Measurements from ENCODE around the gene OR4D2.

OR4D2 gene

GRCh38 chr17:58170622-58171021 is 3.8 kb downstream of the OR4D2 start:
- FAIRE-seq (no peak), DNase-seq (ENCODE audit: extremely low spot score, insufficient read length, low read depth) (no peak)

DNA sequence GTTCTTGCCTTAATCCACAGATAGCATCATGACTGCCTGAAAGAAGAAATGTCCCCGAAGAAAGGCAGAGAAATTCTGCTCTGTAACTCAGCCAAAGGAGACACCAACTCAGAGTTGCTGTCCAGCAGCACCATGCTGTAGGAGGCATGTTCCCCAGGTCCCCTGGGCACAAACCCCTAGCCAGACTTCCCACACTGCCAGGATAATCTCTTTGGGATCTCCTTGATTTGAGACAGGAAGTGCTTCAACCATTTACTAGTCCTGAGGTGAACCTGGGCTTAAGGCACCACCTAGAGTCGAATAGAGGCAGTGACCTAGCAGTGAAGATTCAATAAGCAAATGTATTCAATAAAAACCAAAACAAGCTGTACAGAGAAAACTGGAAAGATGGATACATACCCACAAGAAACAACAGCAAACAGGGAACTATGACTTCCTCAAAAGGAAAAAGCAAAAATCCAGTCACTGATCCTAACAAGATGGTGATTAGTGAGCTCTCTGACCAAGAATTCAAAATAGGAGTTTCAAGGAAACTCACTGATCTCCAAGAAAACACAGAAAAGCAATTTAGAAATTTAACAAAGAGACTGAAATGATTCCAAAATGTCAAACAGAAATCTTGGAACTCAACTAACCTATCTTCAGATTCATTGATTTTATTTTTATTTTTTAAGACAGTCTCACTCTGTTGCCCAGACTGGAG is 5.7 kb downstream of the OR4D2 start:
- peak; percentile 21 for FAIRE-seq
- no peak for DNase-seq (ENCODE audit: extremely low spot score, insufficient read length, low read depth)

DNA sequence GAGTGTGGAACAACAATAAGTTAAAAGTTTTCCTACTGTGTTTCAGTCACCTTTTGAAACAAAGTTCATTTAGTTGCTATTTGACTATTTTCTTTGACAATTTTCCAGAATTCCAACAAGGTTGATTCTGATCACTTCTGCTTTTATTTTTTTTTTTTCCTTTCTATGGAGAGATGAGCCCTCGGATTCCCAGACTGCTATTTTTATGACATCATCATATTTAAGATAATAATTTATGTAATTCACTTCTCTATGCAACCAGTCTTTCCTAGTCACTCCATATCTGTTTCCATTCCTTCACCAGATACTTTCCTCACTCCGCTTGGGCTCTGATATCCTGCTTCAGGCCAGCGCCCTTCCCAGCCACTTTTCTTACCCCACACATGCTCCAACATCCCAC is 8.1 kb downstream of the OR4D2 start:
- no peak for DNase-seq (ENCODE audit: extremely low spot score, insufficient read length, low read depth)
- no peak for FAIRE-seq

- DNase-seq (ENCODE audit: extremely low spot score, insufficient read length, low read depth) (no peak), FAIRE-seq (no peak)
Measured at GRCh38 chr17:58176200-58176599, 9.4 kb downstream of the OR4D2 start.

DNA sequence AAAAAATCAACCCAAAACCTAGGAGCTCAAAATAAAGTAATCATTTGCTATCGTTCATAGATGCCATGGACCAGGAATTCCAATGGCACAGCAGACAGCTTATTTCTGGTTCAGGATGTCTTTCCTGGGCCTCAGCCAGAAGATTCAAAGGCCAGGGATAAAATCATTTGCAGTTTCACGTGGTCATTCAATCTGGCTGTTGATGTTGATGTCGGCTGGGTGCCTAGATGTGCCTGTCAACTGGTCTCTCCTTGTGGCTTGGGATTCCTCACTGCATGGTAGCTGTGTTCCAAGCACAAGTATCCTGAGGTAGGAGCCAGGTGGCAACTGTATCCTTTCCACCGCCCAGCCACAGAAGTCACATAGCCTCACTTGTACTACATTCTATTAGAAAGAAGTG is 15.0 kb downstream of the OR4D2 start:
- FAIRE-seq (no peak), DNase-seq (ENCODE audit: extremely low spot score, insufficient read length, low read depth) (no peak)

GRCh38 chr17:58183514-58183913 is 16.7 kb downstream of the OR4D2 start:
- DNase-seq (ENCODE audit: extremely low spot score, insufficient read length, low read depth) (no peak), FAIRE-seq (no peak)

GRCh38 chr17:58184308-58184985 is 17.7 kb downstream of the OR4D2 start:
- DNase-seq (ENCODE audit: extremely low spot score, insufficient read length, low read depth) (no peak), FAIRE-seq (no peak)

GRCh38 chr17:58184986-58185761 is 18.4 kb downstream of the OR4D2 start:
- FAIRE-seq (no peak), DNase-seq (ENCODE audit: extremely low spot score, insufficient read length, low read depth) (no peak)

DNA sequence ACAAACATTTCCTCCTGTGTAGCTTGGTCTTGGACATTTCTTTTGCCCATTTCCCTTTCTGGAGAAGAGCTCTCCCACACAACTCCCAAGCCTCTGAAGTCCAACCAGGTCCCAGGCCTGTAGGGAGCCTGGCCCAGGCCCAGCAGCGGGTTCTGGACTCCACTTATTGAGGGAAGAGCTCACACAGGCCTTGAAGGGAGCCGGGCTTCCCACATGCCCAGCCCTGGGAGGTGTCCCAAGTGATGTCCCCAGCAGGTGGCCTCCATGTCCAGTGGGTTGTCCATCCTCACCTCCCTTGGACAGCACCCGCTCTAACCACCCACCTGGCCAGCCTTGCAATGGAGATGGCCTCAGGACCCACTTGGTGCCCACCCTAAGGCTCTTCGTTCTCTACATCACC is 19.8 kb downstream of the OR4D2 start:
- DNase-seq (ENCODE audit: extremely low spot score, insufficient read length, low read depth) (no peak), FAIRE-seq (no peak)

DNA sequence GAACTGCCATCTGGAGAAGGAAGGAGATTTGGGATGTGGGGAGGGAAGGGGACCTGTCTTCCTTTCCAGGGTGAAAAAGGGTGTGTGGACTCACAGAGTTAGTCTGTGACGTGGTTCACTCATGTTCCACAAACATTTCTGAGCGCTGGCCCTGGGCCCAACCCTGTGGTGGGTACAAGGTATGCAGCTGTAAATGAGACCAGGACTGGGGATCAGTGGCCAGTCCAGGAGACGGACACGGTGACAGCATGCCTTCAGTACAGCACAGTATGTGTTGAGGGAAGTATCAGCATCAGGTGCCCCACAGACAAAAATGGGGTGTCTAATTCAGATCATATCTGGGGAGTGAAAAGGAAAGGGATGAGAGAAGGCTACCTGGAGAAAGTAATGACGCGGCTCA is 20.3 kb downstream of the OR4D2 start:
- DNase-seq (ENCODE audit: extremely low spot score, insufficient read length, low read depth) (no peak), FAIRE-seq (no peak)

GRCh38 chr17:58187675-58188074 is 20.9 kb downstream of the OR4D2 start:
- DNase-seq (ENCODE audit: extremely low spot score, insufficient read length, low read depth), result no peak
- FAIRE-seq, result no peak

DNA sequence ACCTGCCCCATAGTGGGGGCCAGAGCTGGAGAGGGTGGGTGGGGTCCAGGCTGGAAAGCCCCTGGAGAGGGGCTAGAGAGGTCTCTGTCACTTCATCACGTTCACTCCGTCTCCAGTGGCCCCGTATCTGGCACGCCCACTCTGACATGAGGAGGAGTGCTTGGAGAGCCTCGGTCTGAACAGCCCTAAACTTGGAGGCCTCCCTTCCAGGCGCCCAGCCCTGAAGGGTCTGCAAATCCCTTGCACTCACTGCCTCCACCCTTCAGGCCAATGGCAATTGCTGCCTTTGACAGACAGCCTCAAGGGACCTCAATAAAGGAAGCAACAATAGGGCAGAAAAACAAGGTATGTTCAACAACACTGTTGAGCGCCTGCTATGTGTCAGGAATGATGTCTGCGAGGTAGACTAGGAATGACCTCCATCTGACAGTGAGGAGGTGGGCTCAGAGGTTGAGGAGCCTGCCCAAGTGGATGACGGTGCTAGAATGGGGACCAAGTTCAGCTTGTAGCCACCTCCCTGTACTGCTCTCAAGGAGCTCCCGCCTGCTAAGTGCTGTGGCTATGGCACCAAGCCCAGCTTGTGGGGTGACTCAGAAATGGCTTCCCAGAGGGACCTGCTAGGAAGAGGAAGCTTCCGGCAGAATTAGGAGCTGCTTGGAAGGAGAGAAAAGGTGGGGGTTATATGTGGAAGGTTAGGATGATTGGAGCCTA is 22.8 kb downstream of the OR4D2 start:
- DNase-seq (ENCODE audit: extremely low spot score, insufficient read length, low read depth) (no peak), FAIRE-seq (no peak)

DNA sequence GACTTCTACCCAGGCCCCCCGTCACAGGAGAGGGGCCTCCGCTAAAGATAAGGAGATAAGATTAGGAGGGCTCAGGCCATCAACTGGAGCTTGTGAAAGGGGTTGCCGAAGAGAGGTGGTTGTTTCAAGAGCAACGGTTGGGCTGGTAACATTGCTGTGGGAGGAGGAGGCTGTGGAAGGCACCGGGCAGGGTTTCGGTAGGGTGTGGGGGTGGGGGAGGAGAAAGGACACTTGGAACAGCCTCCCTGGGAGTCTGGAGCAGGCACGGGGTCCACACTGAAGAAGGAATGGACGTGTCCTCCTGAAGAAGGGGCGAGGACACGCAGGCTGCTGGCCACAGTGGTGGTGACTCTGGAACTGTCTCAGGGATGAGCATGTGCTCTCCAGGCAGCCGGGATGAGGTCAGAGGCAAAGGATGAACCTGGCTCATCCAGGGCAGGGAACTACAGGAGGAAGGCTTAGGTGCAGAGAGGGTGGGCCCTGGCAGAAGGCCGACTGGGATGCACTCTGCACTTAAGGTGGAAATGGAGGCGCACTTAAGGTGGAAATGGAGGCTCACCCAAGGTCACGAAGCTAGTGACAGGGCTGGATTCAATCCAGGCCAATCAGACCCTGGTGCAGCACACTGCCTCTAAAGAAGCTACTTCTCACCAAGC is 24.6 kb downstream of the OR4D2 start:
- no peak for FAIRE-seq

DNA sequence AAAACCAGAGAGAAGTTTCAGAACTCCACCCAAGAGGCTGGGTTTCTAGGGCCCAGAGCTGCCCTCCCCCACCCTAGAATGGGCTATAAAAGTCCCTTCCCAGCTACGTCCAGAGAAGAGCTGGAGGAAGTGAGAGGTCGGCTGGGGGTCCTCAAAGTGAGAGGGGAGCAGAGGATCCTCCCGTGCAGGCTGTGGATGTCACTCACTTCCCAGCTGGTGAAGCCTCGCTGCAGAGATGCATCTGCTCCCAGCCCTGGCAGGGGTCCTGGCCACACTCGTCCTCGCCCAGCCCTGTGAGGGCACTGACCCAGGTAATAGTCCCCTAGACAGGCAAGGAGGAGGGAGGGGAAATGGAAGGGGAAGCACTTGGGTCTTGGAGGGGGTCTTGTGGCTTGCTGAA is 25.8 kb downstream of the OR4D2 start, which contains the start of gene EPX:
EPX (plus strand) TSS at position 115 of the 400 bp plus-strand sequence; CDS start at position 236, 121 bp downstream.
- FAIRE-seq, result no peak
- no peak for DNase-seq (ENCODE audit: extremely low spot score, insufficient read length, low read depth)

More for the DNA sequence above, 24.6 kb downstream of the OR4D2 start:
- DNase-seq (ENCODE audit: extremely low spot score, insufficient read length, low read depth), result no peak

DNA sequence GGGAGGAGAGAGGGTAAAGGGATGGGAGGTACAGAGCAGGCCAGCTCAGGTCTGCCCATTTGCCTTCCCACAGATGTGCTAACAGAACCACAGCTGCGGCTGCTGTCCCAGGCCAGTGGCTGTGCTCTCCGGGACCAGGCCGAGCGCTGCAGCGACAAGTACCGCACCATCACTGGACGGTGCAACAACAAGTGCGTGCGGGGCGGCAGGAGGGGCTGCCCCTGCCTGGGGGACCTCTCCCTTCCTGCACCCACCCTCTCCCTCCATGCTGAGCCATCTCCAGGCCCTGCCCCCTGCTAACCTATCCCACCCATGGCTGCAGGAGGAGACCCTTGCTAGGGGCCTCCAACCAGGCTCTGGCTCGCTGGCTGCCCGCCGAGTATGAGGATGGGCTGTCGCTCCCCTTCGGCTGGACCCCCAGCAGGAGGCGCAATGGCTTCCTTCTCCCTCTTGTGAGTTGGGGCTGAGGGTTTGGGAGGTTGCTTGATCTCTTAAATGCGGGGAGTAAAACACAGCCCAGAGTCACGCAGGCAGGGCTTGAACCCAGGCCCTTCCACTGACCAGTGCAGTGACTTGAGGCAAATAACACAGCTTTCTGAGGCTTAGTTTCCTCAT is 27.0 kb downstream of the OR4D2 start:
- DNase-seq (ENCODE audit: extremely low spot score, insufficient read length, low read depth) (no peak), FAIRE-seq (no peak)

GRCh38 chr17:58195518-58196123 is 28.8 kb downstream of the OR4D2 start:
- FAIRE-seq (no peak), DNase-seq (ENCODE audit: extremely low spot score, insufficient read length, low read depth) (no peak)

GRCh38 chr17:58196610-58197009 is 29.8 kb downstream of the OR4D2 start:
- FAIRE-seq (no peak), DNase-seq (ENCODE audit: extremely low spot score, insufficient read length, low read depth) (no peak)

DNA sequence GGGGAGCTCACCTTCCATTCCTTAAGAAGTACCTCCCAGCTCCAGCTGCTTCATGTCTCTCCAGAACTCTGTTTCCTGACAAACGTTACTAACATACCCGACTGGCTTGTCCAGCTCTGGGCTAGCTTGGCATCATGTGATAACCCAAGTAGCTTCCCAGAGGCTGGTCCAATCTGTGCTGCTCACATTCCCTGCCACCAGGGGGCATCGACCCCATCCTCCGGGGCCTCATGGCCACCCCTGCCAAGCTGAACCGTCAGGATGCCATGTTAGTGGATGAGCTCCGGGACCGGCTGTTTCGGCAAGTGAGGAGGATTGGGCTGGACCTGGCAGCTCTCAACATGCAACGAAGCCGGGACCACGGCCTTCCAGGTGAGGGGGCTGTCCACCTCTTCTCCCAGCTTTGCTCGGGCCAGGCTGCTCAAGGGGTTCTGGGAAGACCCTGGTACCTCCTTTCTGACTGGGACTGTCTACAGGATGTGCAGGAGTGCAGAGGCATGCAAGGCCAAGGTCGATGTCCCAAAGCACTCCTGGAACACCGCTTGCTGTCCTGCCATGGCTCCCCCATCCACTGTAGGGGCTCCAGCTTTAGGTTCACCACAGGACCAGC is 33.3 kb downstream of the OR4D2 start:
- FAIRE-seq, result peak; percentile 80

GRCh38 chr17:58202859-58203258 is 36.1 kb downstream of the OR4D2 start:
- DNase-seq (ENCODE audit: extremely low spot score, insufficient read length, low read depth) (no peak), FAIRE-seq (no peak)

More for the DNA sequence above, 33.3 kb downstream of the OR4D2 start:
- DNase-seq (ENCODE audit: extremely low spot score, insufficient read length, low read depth), result peak; percentile 46
